Heart right ventricle (tissue), 16 donors: Measurements from ENCODE around the gene ALDH1A3. TPM values are rescaled to one million over a fixed set of nuclear protein-coding genes. Genes with fewer than 3 reads are reported as not detected.
A peak's percentile ranks its signal among the peaks of the same experiment; 100 is the strongest.

Experiments
- ATAC-seq, 8 donors: fragments of 200-7000 bp; cut with Tn5 transposase; one replicate each; pipeline ENCODE4 v1.9.1; 2020; ENCODE audit warnings: mild to moderate bottlenecking in 8 of 8, moderate library complexity in 8 of 8, moderate number of reproducible peaks in 1 of 8
- DNase-seq, 2 donors: peaks; one replicate each; pipeline ENCODE4 v3.0.0-alpha.2; 2020
- H3K27ac ChIP-seq, 10 donors: fragments of 200-600 bp; sonication (generic) in 2 of 10; one replicate each; pipeline versions ENCODE4 v1.5.0 to v1.8.0; 2020 to 2022; ENCODE audit warnings: mild to moderate bottlenecking in 3 of 10
- H3K27me3 ChIP-seq, 7 donors: fragments of 200-600 bp; one replicate each; pipeline ENCODE4 v1.8.0; 2021 to 2022; ENCODE audit warnings: mild to moderate bottlenecking in 2 of 7
- H3K36me3 ChIP-seq, 9 donors: fragments of 200-600 bp; sonication (generic) in 1 of 9; one replicate each; pipeline versions ENCODE4 v1.5.0 to v1.8.0; 2020 to 2022; ENCODE audit warnings: mild to moderate bottlenecking in 2 of 9
- H3K4me1 ChIP-seq, 9 donors: fragments of 200-600 bp; sonication (generic) in 1 of 9; one replicate each; pipeline versions ENCODE4 v1.5.0 to v1.8.0; 2020 to 2022; ENCODE audit warnings: mild to moderate bottlenecking in 4 of 9
- H3K4me3 ChIP-seq, 10 donors: fragments of 200-600 bp; sonication (generic) in 2 of 10; one replicate each; pipeline versions ENCODE4 v1.5.0 to v1.8.0; 2020 to 2022; ENCODE audit warnings: mild to moderate bottlenecking in 7 of 10, moderate library complexity in 2 of 10
- H3K9me3 ChIP-seq, 11 donors: fragments of 200-600 bp in 10 of 11; sonication (generic) in 2 of 11; one replicate each; pipeline versions ENCODE4 v1.5.0 to v1.8.0; 2013 to 2022; ENCODE audit warnings: mild to moderate bottlenecking in 2 of 11, control low read depth in 1 of 11, moderate library complexity in 1 of 11
- WGBS, 2 donors: extraction: QIAGEN DNeasy Blood & Tissue Kit; methylation state at CpG; one replicate each; pipeline ENCODE4 v1.1.7; 2013; ENCODE audit warnings: inconsistent platforms in 1 of 2; 5-methylcytosine and 5-hydroxymethylcytosine counted together
- intact Hi-C, 10 donors: fragments of 100-400 bp; cut with DNase I; formaldehyde crosslinking; loops; one replicate each; pipeline versions ENCODE4 v1.11.1 to v1.14.2; 2022
- polyA plus RNA-seq, 2 donors: library from polyadenylated mRNA; stranded (reverse); fragments of 200-250 nt; gene quantifications; one replicate each; pipeline ENCODE4 v1.2.3, GENCODE V29; 2013
- total RNA-seq, 10 donors: library from RNA; stranded (reverse); fragmentation: NEBNext Ultra II Directional in 3 of 10; extraction: Animal tissue kit (Norgen Biotek cat#: 25700) in 3 of 10; gene quantifications; one replicate each; pipeline versions ENCODE4 v1.2.1 to v1.2.4, GENCODE V29; 2021 to 2023
- TF ChIP-seq, protein P1 (sequence below), 9 donors: fragments of 200-600 bp; sonication (generic) in 2 of 9; IDR thresholded peaks; one replicate each; pipeline versions ENCODE4 v1.5.0 to v1.8.0; 2021 to 2022; ENCODE audit warnings: antibody characterized with exemption in 9 of 9, mild to moderate bottlenecking in 5 of 9, moderate library complexity in 1 of 9
- donor health status: Arrhythmogenic right ventricular cardiomyopathy.
- donor health status: ischemic (EF 13 %, LVEDD 7.1; RV severe dilation, severe dysfunction).
- donor health status: healthy with polysubstance abuse.
- donor health status: DM: no; HTN: yes; CAD: no.
- donor health status: DM: no; HTN: no; CAD: no.
- donor health status: ischemic (EF 25% LVEDD 6.9; RV normal size, moderate dysfunction).
- donor health status: ischemic (EF 25% LVEDD 5.7; RV mildly dilated, moderate dysfunction).
- donor health status: healthy.
- donor health status: DM: yes; HTN: yes; CAD: no.
- donor health status: Ischemic cardiomyopathy.
- donor health status: ischemic (EF 35%, LVEDD 5.7; RV mildly dilated, moderate dysfunction).
- donor health status: nonischemic (EF 11% LVEDD 7.7; RV severe dilation, severe dysfunction).
- donor health status: DM: yes; HTN: yes; CAD: no.
- donor health status: PGD.
- donor health status: ischemic (EF 29% LVEDD 5.4; RV normal size, mild dysfunction).
- donor health status: nonischemic (EF 23%, LVEDD 6.1; RV moderate dilation, normal function).

ALDH1A3 gene
- total and polyA plus RNA-seq, 12 donors: 0.96 to 24.9 (median 2.3) TPM

DNA sequence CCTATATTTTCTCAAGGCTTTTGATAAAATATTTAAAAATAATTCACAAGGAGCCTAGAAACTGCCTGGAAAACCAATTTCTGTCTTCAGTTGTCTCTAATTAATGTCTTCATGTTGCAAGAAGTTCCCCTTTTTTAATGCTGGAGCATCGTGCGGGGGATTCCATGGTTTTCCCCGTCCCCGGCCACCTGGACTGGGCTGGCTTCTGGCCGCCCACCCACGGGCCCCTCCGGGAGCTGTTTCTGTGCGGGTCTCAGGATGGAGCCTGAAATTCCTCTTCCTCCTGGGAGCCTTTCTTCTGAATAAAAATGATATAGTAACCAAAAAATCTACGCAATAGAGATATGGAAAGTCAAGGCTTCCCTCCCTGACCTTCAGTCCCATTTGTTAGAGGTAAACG lies 31.5 kb downstream of the ALDH1A3 start:
- Histone ChIP-seq H3K27me3 (peaks cover 0 to 13% (median 0%) of the 10 kb centered on the region in 7 donors), H3K36me3 (peaks cover 0 to 26% (median 0%) of the 10 kb centered on the region in 9 donors), H3K27ac (no peak overlapping the region), H3K4me1 (peaks cover 0 to 12% (median 0%) of the 10 kb centered on the region in 9 donors), H3K9me3 (peaks cover 0 to 10% (median 0%) of the 10 kb centered on the region in 11 donors), H3K4me3 (no peak overlapping the region)
- TF ChIP-seq, protein P1, sequence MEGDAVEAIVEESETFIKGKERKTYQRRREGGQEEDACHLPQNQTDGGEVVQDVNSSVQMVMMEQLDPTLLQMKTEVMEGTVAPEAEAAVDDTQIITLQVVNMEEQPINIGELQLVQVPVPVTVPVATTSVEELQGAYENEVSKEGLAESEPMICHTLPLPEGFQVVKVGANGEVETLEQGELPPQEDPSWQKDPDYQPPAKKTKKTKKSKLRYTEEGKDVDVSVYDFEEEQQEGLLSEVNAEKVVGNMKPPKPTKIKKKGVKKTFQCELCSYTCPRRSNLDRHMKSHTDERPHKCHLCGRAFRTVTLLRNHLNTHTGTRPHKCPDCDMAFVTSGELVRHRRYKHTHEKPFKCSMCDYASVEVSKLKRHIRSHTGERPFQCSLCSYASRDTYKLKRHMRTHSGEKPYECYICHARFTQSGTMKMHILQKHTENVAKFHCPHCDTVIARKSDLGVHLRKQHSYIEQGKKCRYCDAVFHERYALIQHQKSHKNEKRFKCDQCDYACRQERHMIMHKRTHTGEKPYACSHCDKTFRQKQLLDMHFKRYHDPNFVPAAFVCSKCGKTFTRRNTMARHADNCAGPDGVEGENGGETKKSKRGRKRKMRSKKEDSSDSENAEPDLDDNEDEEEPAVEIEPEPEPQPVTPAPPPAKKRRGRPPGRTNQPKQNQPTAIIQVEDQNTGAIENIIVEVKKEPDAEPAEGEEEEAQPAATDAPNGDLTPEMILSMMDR (IDR thresholded peaks at IDR 0.05): no peak
- DNase-seq (no peak), ATAC-seq (peak in 1 of 8 donors; percentile 33)
- intact Hi-C loops: loop anchor here in 3 of 10 donors (10.0 kb wide), 2 partner anchors 344 to 354 kb away; partner anchors contain the start of gene CHSY1 (in 2 of the 3)
- WGBS, 2 donors: 79 to 82% methylated on average over 10 of the region's 10 CpGs

DNA sequence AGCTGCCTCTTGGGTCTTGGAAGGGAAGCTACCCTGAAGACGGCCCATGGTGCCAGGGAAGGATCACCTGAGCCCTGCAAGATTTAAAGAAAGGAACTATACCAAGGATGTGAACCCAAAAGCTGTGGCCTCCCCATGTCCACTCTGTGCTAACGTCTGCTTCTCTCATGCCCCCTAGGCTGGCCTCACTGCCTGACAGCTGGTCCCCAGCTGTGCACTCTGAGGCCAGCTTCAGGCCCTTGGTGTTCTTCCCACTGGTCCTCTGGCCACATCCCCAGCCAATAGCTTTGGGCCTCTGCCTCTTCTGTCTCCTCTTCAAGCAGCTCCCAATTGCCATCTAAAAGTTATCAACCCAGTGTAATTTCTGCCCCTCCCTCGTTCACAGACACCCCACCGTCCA lies 34.3 kb downstream of the ALDH1A3 start:
- H3K4me3 ChIP-seq: no peak overlapping the region
- DNase-seq (no peak), ATAC-seq (peak in 1 of 8 donors; percentile 63)
- TF ChIP-seq, protein P1 (IDR thresholded peaks at IDR 0.05): no peak
- WGBS, 2 donors: 72 to 74% methylated on average over 4 of the region's 4 CpGs
- H3K4me1 ChIP-seq: peaks cover 0 to 27% (median 10%) of the 10 kb centered on the region in 9 donors
- peaks cover 0 to 14% (median 0%) of the 10 kb centered on the region in 9 donors for H3K36me3 ChIP-seq
- intact Hi-C loops: loop anchor here in 3 of 10 donors (10.0 kb wide), 2 partner anchors 341 to 351 kb away; partner anchors contain the start of gene CHSY1 (in 2 of the 3)
- H3K27ac ChIP-seq: no peak overlapping the region
- H3K9me3 ChIP-seq: peaks cover 0 to 10% (median 0%) of the 10 kb centered on the region in 11 donors
- H3K27me3 ChIP-seq: peaks cover 0 to 33% (median 14%) of the 10 kb centered on the region in 7 donors

DNA sequence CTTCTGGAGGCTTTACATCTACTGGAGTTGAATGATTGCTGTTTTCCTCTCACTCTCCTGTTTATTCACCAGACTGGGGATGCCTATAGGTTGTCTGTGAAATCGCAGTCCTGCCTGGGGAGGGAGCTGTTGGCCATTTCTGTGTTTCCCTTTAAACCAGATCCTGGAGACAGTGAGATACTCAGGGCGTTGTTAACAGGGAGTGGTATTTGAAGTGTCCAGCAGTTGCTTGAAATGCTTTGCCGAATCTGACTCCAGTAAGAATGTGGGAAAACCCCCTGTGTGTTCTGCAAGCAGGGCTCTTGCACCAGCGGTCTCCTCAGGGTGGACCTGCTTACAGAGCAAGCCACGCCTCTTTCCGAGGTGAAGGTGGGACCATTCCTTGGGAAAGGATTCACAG lies 35.2 kb downstream of the ALDH1A3 start:
- intact Hi-C loops: loop anchor here in 5 of 10 donors (5.0 to 10.0 kb wide), 3 partner anchors 92 to 350 kb away; partner anchors contain the start of gene CHSY1 (in 2 of the 5)
- DNase-seq: no peak
- Histone ChIP-seq H3K4me1 (peaks cover 0 to 27% (median 14%) of the 10 kb centered on the region in 9 donors), H3K36me3 (peaks cover 0 to 14% (median 0%) of the 10 kb centered on the region in 9 donors), H3K4me3 (no peak overlapping the region), H3K9me3 (peaks cover 0 to 10% (median 0%) of the 10 kb centered on the region in 11 donors), H3K27me3 (peaks cover 0 to 38% (median 16%) of the 10 kb centered on the region in 7 donors), H3K27ac (no peak overlapping the region)
- ATAC-seq: no peak
- TF ChIP-seq, protein P1 (IDR thresholded peaks at IDR 0.05): peak in 1 of 9 donors; percentile 9
- WGBS, 2 donors: 56 to 65% methylated on average over 6 of the region's 6 CpGs

DNA sequence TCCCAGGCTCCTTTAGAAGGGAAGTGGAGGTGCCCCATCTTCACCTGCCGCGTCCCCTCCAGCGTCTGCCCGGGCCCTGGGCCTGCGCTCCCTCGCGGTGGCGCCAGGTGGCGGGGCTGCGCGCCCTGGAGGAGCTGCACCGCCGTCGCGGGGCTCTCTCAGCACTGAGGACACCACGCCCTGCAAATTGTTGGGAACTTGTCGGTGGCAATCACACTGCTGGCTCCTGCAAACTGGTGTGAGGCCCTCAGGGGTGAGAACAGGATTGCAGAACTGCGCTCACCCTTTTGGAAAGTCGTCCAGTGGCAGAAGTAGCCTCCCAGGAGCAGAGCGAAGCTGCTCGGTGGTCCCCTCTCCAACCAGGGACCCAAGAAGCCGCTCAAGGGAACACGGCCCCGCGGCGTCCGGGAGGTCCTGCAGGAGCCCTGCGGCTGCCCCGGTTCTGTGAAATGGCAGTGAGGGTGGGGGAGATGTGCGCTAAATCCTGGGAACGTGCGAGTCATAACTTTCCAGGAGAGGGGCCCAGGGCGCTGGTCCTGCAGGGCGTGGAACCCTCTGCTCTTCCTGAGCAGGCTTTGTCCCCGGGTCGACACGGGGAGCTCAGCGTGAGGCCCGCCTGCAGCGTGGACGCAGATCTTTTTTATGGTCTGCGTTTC lies 38.5 kb downstream of the ALDH1A3 start:
- Histone ChIP-seq H3K9me3 (peaks cover 0 to 8% (median 0%) of the 10 kb centered on the region in 11 donors), H3K4me3 (peak overlapping the region; percentile 58 to 73 (median 66)), H3K4me1 (peaks cover 0 to 52% (median 16%) of the 10 kb centered on the region in 9 donors), H3K36me3 (peaks cover 0 to 8% (median 0%) of the 10 kb centered on the region in 9 donors), H3K27me3 (peaks cover 0 to 45% (median 20%) of the 10 kb centered on the region in 7 donors), H3K27ac (peak overlapping the region in 7 of 10 donors; percentile 44 to 83 (median 74))
- ATAC-seq: peak; percentile 90 to 97 (median 94)
- peak; percentile 66 to 80 for DNase-seq
- intact Hi-C loops: loop anchor here in 9 of 10 donors (1.0 to 10.0 kb wide), 6 partner anchors 89 to 347 kb away; partner anchors contain the start of gene CHSY1 (in 2 of the 9)
- 2 to 3% methylated on average over 42 of the region's 42 CpGs for WGBS, 2 donors
- TF ChIP-seq, protein P1 (IDR thresholded peaks at IDR 0.05): peak; percentile 77 to 96 (median 92)
